ENCODE measurements around the gene PPP1R13B.

Gene PPP1R13B

DNA sequence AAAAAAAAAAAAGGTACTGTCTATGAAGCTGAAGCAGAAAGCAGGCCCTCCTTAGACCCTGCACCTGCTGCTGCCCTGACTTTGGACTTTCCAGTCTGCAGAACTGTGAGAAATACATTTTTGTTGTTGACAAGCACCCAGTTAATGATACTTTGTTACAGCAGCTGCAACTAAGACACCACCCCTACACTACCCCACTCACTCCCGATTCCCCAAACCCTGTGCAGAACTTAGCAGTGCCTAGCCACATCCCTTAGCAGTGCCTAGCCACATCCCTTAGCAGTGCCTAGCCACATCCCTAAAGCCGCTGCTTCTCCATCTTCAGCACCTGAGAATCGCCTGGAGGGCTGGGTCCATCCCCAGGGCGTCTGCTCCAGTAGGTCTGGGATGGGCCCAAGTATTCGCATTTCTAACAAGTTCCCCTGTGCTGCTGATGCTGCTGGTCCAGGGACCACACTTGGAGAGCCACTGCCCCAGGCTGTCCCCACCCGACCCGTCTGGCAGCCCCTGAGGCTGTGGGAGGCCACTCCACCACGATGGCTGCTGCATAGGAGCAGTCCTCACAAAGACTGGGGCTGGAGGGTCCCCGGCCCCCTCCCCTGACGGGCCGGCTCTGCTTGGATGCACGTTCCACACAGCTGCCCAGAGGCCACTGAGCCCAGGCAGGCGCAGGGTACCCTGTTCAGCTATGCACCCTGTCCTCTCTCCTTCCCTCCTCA, 10.8 kb upstream of the PPP1R13B start:
- Histone ChIP-seq H3K36me3 (ENCODE audit: insufficient read depth, low read length) (no peaks in the 10 kb centered on the region), H3K9me3 (ENCODE audit: control insufficient read depth, insufficient read depth, low read length) (no peaks in the 10 kb centered on the region), H3K9ac (ENCODE audit: low read depth, low read length) (no peak overlapping the region), H3K4me1 (ENCODE audit: insufficient read depth, low read length) (peaks cover 19% of the 10 kb centered on the region)

DNA sequence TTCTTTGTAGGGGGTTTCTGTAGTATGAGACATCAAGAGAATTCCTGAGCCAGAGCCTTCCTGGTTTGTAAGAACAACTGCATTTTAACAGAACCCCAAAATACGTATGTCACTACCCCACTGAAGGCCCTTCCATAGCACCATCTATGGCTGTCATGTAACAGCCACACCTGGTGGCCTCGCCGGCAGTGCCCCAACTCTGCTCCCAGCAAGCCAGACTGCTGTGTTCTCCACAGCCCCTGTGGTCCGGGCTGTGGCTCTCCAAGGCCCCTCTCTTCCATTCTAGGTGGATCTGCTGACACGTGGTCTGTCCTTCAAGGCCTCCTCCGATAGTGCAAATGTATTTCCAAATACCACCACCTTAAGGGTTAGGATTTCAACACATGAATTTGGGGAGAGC, 9.9 kb upstream of the PPP1R13B start:
- peaks cover 19% of the 10 kb centered on the region for H3K4me1 ChIP-seq (ENCODE audit: insufficient read depth, low read length)
- no peaks in the 10 kb centered on the region for H3K9me3 ChIP-seq (ENCODE audit: control insufficient read depth, insufficient read depth, low read length)
- H3K9ac ChIP-seq (ENCODE audit: low read depth, low read length): no peak overlapping the region
- H3K36me3 ChIP-seq (ENCODE audit: insufficient read depth, low read length): no peaks in the 10 kb centered on the region

DNA sequence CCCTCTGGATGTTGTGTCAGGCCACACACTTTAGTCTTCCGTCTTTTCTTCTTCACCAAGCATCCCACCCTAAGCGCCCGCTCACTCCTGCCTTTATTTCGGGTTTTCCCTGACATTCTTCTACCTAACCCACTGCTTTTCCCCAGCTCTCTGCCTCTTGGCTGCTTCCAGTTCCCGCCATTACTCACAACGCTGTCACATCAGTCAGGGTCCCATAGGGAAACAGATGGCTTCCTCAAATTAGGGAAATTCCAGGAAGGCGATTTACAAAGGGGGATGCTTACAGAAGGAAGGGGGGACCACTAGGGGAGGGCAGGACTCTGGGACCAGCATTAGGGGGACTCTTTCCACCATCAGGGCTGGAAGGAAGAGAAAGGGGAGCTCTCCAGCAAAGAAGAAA, 9.2 kb upstream of the PPP1R13B start:
- Histone ChIP-seq H3K36me3 (ENCODE audit: insufficient read depth, low read length) (no peaks in the 10 kb centered on the region), H3K4me1 (ENCODE audit: insufficient read depth, low read length) (peaks cover 19% of the 10 kb centered on the region), H3K9ac (ENCODE audit: low read depth, low read length) (no peak overlapping the region), H3K9me3 (ENCODE audit: control insufficient read depth, insufficient read depth, low read length) (no peaks in the 10 kb centered on the region)

DNA sequence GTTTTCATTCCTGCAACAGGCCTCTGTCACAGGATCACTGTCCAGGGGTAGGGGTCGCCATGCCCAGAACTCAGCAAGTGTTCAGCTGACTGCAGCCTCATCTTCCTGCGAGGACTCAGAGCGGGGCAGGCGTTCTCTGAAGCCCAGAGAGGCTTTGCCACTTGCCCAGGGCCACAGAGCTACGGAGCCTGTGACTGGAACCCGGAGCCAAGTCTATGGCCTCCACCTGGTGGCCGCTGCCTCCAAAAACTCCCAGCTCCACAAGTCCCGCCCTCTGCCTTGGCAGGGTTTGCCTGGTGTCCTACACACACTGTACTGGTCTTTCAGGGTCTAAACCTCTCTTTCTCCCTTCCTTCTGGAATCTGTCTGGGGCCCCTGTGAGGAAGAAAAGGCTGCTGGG, 8.7 kb upstream of the PPP1R13B start:
- no peak overlapping the region for H3K9ac ChIP-seq (ENCODE audit: low read depth, low read length)

DNA sequence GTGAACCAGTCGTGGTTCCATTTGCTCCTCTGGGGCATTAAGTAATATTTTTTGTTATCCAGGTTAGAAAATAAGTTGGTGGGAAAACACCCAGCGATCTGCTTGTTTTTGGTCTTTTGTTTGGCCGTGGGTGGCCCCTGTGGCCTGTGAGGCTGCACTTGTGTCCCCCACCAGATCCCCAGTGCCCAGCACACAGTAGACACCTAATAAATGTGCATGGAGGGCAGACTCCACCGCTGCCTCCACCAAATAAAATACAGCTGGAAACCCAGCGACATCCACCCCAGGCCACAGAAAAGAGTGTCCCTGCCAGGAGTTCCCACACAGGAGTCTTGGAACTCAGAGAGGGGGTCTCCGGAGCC, 8.3 kb upstream of the PPP1R13B start:
- Histone ChIP-seq H3K9me3 (ENCODE audit: control insufficient read depth, insufficient read depth, low read length) (no peaks in the 10 kb centered on the region), H3K9ac (ENCODE audit: low read depth, low read length) (peak overlapping the region; percentile 26; the same call in 1 of the 2 replicates), H3K4me1 (ENCODE audit: insufficient read depth, low read length) (peaks cover 19% of the 10 kb centered on the region), H3K36me3 (ENCODE audit: insufficient read depth, low read length) (no peaks in the 10 kb centered on the region)

More for the DNA sequence above, 8.7 kb upstream of the PPP1R13B start:
- no peaks in the 10 kb centered on the region for H3K9me3 ChIP-seq (ENCODE audit: control insufficient read depth, insufficient read depth, low read length)
- H3K4me1 ChIP-seq (ENCODE audit: insufficient read depth, low read length): peaks cover 19% of the 10 kb centered on the region
- H3K36me3 ChIP-seq (ENCODE audit: insufficient read depth, low read length): no peaks in the 10 kb centered on the region

DNA sequence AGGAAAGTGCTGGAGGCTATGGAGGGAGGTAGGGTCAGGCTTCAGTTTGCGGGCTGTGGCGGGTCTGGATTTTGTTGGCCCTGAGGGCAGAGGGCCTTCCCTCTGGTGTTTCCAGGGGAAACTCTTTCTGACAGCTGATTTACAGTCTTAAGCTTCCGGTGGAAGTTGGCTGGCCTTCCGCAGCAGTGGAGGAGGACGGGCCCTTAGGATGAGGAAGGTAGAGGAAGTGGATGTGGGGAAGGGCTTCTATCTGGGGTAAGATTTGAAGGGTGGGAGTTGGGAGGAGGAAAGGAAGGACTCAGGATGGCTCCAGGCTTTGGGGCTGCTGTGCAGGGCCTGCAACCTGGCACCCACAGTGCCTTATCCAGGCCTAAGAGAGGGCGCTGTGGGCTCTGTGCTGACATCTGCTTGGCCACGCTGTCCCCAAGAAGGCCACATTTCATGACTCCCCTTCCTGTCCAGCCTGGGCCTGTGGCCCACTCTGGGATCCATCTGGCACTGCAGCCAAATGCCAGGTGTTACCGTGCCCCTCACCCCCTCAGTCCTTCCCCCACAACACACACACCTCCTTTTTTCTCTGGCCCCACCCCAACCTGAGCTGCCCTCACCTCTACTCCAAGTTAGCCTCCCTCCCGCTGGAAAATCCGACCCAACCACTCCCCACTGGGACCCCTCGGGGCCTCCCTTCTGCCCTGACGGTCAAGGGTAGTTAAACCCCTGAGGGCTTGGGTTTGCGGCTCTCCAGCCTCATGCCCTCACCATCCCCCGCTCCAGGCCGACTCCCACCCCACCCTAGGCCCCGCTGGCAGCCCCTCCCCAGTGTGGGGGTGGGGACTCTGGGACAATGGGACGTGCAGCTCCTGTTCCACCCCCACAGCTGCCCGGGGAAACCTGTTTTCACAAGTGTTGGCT, 7.7 kb upstream of the PPP1R13B start:
- peak overlapping the region; percentile 26; the same call in 1 of the 2 replicates for H3K9ac ChIP-seq (ENCODE audit: low read depth, low read length)
- peaks cover 19% of the 10 kb centered on the region for H3K4me1 ChIP-seq (ENCODE audit: insufficient read depth, low read length)
- H3K36me3 ChIP-seq (ENCODE audit: insufficient read depth, low read length): no peaks in the 10 kb centered on the region
- H3K9me3 ChIP-seq (ENCODE audit: control insufficient read depth, insufficient read depth, low read length): no peaks in the 10 kb centered on the region

DNA sequence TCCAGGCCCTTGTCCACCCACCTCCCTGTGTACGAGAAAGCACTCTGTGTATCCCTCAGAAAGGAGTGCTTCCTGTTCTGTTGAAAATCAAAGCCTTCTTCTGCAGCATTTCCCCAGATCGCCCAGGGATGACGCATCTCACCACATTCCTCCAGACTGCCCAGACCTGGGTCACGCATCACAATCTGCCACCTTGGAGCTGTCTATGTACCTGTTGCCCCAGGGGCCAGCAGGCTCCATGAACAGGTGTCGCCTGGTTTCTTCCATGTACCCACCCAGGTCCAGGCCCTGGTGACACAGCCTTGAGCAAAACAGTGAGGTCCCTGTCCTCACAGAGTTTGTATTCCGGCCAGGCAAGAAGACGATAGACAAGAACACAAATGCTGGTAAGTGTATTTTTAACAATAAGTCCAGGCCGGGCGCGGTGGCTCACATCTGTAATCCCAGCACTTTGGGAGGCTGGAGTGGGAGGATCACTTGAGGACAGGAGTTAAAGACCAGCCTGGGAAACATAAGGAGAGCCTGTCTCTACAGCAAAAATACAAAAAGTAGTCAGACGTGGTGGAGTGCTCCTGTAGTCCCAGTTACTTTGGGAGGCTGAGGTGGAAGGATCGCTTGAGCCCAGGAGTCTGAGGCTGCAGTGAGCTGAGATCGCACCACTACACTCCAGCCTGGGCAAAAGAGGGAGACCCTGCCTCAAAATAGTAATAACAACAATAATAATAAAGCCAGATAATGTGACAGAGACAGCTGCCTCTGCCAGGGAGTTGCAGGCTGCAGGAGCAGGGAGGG, 6.8 kb upstream of the PPP1R13B start:
- Histone ChIP-seq H3K36me3 (ENCODE audit: insufficient read depth, low read length) (no peaks in the 10 kb centered on the region), H3K9me3 (ENCODE audit: control insufficient read depth, insufficient read depth, low read length) (no peaks in the 10 kb centered on the region), H3K9ac (ENCODE audit: low read depth, low read length) (no peak overlapping the region), H3K4me1 (ENCODE audit: insufficient read depth, low read length) (peaks cover 19% of the 10 kb centered on the region)

DNA sequence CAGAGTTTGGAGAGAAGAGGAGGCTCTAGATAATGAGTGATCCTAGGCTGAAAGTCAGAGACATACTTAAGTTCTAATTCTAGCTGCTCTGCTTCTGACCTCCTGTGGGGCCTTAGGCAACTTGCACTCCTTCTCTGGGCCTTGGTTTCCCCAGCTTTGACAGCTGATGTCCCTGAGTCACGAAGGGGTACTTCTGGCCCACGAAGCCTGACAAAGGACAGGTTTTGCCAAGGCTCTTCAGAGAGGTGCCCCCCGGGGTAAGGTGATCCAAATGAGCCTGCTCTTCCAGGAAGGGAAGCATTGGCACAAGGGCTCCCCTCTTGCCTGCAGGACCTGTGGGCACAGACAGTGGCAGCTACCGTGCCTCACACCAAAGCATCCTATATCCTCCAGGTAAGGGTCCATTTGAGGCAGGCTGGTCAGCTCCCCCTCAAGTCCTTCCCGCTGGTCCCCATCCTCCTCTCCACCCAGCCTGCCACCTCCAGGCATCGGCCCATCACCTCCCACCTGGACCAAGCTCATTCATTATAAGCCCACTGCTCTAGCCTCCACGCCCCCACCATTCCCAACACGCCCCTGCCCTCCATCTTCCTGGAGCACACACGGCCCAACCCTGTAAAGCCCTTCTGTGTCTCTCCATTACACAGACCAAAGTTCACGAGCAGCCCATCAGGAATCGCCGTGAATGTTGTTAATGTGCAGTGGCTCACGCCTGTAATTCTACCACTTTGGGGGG, 1.9 kb upstream of the PPP1R13B start:
- no peak overlapping the region for H3K9ac ChIP-seq (ENCODE audit: low read depth, low read length)
- no peaks in the 10 kb centered on the region for H3K9me3 ChIP-seq (ENCODE audit: control insufficient read depth, insufficient read depth, low read length)
- H3K36me3 ChIP-seq (ENCODE audit: insufficient read depth, low read length): no peaks in the 10 kb centered on the region
- H3K4me1 ChIP-seq (ENCODE audit: insufficient read depth, low read length): peaks cover 6% of the 10 kb centered on the region; the same call in 1 of the 2 replicates

DNA sequence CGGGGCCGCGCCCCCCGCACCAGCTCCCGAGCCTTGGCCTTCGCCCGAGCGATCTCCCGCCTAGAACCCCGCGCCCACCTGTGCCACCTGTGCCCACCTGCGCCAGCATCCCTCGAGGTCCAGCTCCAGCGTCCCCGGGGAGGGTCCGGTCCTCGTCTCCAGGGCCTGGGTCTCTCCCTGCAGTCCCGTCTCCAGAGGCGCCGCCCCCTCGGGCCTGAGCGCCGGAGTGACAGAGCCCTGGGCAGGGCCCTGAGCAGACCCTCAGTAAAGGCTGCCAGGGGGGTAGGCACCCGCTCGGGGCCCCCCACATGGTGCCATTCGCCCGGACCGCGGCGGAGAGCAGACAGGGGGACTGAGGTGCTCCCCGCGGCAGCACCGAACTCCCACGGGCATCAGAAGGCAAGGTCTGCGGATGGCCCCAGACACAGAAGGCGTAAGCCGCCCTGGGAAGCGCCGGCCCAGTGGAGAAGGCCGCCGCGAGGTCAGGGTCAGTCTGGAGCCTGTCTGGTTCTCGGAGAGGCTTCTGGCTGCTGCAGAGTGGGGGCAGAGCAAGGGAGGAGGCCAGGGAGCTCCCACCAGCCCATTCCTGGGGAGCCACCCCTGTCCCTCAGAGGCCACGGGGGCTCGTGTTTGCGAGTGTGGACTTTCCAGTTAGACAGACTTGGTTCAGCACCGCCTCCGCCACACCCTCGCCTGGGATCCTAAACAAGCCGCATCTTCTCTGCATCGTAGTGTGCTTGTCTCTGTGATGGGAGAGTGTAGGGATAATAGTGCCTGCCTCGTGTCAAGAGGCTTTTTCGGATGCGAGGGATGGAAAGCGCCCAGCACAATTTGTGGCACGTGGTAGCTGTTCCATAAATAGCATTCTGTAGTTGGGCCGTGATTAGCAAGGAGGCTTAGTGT, 1.1 kb upstream of the PPP1R13B start:
- H3K9ac ChIP-seq (ENCODE audit: low read depth, low read length): peak overlapping the region; percentile 85; the same call in 1 of the 2 replicates

DNA sequence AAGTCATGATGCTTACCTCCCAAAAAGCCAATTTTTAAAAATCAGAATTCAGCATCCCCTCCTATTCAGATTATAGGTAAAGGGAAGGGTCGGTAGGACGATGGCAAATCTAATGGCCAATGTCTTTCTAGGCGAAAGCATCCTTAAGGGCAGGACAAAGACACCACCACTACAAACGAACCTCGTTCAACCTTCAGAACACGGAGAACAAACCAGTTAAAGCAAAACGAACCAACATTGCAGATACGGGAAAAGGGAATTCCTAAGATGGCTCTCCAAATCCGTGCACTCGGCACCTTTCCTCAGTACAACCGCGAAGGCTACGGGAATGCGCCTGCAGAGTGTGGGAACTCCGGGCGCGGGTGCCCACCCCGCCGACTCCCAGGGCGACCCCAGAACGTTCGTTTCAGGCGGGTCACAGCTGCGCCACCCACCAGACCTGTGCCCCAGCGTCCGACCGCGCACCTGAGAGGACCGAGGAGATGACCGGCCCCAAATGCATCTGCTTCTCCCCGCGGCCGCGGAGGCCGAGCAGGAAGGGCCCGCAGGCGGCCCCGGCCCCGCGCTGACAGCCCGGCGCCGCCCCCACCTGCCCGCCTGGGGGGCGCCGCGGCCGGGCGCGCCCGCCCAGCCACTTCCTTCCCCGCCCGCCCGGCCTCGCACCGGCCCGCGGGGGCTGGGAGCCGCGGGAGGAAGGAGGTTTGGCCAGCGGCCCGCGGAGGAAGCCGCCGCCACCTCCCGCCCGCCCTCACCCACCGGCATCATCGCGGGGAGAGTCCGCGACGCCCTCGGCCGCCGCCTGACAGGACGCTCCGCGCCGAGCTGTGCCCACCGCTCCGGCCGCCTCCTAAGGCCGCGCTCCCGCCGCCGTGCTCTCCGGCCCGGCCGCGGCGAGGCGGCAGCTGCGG, 578 bp downstream of the PPP1R13B start:
- no peaks in the 10 kb centered on the region for H3K9me3 ChIP-seq (ENCODE audit: control insufficient read depth, insufficient read depth, low read length)
- peak overlapping the region; percentile 71 for H3K9ac ChIP-seq (ENCODE audit: low read depth, low read length)
- H3K36me3 ChIP-seq (ENCODE audit: insufficient read depth, low read length): no peaks in the 10 kb centered on the region
- peaks cover 6% of the 10 kb centered on the region; the same call in 1 of the 2 replicates for H3K4me1 ChIP-seq (ENCODE audit: insufficient read depth, low read length)

More for the DNA sequence above, 1.1 kb upstream of the PPP1R13B start:
- Histone ChIP-seq H3K9me3 (ENCODE audit: control insufficient read depth, insufficient read depth, low read length) (no peaks in the 10 kb centered on the region), H3K36me3 (ENCODE audit: insufficient read depth, low read length) (no peaks in the 10 kb centered on the region), H3K4me1 (ENCODE audit: insufficient read depth, low read length) (peaks cover 6% of the 10 kb centered on the region; the same call in 1 of the 2 replicates)

DNA sequence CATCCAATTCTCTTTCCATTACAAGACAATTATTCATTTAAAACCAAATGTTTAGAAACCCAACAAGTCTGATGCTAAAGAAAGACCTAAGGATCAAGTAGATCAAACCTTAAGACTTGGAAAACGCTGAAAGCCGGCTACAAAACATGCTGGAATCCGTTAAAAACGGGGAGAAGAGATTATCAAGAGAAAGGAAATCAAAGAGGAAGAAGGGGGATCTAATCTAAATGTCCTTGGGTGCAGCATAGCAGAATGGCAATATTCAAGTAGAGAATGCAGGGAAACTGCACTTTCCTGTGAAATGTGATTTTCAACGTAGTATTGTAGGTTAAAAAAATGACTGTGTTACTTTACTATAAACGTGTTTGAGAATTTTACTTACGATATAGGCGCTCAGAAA, 1.3 kb downstream of the PPP1R13B start:
- Histone ChIP-seq H3K36me3 (ENCODE audit: insufficient read depth, low read length) (no peaks in the 10 kb centered on the region), H3K9me3 (ENCODE audit: control insufficient read depth, insufficient read depth, low read length) (no peaks in the 10 kb centered on the region), H3K9ac (ENCODE audit: low read depth, low read length) (peak overlapping the region; percentile 71; the same call in 1 of the 2 replicates), H3K4me1 (ENCODE audit: insufficient read depth, low read length) (peaks cover 6% of the 10 kb centered on the region; the same call in 1 of the 2 replicates)

DNA sequence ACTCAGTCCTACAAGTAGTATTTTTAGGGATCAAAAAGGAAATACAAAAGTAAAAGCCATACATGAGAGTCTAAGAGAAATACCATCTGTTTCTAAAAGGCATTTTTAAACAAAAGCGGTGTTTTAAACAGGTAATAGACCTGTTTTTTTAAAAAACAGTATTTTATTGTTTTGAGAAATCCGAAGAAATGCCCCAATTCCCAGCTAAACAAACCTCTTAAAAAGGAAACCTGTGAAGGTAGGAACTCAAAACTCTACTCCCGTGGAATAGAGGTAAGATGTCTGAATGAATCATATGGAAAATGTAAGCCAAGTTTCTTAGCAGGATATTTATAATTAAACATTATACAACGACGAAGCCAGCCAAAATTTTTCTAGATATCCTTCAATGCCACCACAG, 2.0 kb downstream of the PPP1R13B start:
- H3K9me3 ChIP-seq (ENCODE audit: control insufficient read depth, insufficient read depth, low read length): no peaks in the 10 kb centered on the region
- H3K36me3 ChIP-seq (ENCODE audit: insufficient read depth, low read length): no peaks in the 10 kb centered on the region
- no peak overlapping the region for H3K9ac ChIP-seq (ENCODE audit: low read depth, low read length)
- H3K4me1 ChIP-seq (ENCODE audit: insufficient read depth, low read length): peaks cover 6% of the 10 kb centered on the region; the same call in 1 of the 2 replicates
